SW480 (cell line): ENCODE measurements around the gene CD2BP2.
"Not testable (repeated sequence)": the region's sequence is repeated elsewhere in the genome, so short reads cannot be mapped to it uniquely, and the experiment has no call there.

Experiments
- DNase-seq: peaks from one replicate; pipeline ENCODE4 v3.0.0-alpha.2; 2016; ENCODE audit warnings: low spot score

The CD2BP2 gene

DNA sequence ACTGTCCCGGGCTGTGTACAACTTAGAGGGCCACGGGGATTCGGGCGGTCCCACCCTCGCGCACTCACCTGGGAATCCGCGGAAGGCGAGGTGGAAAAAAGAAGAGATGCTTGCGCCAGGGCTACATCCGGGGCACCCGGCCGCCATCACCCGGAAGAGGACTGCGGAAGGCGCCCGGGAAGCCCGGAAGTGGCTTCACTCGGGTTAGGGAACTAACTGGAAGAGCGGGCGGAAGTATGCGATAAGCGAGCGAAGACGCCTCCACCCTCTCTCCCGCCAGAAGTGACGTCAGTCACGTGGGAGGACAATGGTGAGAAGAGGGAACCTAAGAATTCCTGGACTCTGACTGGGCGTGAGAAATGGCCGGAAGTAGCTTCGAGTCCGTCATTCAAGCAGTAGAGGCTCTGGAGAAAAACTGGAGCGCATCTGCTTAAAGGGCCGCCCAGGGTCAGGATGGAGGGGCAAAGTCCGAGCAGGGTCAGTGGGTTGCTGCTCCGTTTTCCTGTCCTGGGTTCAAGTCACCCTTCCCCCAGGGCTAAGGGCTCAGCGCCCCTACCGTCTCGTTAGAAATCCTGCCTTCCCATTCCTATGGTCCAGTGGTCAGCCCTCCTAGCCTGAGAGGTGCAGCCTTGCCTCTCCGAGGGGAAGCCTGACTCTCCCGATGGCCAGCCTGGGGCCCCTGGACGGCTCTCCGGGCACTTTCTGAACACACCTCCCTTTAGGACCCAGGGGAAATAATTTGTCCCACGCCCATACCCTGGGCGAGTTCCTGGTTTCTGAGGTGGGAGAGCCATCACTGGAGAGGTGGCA lies at the start of gene CD2BP2:
Gene CD2BP2, minus strand, starts transcription at position 165 of the 810 bp plus-strand sequence. CDS start 627 bp downstream, outside the sequence.
- DNase-seq = peak; percentile 99

DNA sequence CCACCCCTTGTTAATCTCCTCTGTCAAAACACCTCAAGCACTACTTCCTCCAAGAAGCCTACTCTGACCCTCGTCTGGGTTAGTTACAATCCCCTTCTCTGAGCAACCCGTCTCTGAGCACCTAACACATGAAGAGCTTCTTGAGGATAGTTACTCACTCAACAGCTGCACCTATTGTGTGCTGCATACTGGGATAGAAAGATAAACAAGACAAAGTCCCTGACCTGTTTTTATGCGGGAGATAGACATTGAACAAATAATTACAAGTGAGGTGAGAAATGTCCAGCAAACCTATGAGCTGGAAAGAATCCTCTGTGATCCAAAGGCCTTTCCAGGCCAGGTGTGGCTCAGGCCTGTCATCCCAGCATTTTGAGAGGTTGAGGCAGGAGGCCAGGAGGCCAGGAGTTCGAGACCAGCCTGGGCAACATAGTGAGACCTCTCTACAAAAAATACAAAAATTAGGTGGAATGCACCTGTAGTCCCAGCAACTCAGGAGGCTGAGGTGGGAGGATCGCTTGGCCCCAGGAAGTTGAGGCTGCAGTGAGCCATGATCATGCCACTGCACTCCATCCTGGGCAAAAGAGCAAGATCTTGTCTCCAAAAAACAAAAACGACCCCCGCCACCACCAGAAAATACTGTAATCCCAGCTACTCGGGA lies 46.8 kb upstream of the CD2BP2 start:
- DNase-seq = no peak

DNA sequence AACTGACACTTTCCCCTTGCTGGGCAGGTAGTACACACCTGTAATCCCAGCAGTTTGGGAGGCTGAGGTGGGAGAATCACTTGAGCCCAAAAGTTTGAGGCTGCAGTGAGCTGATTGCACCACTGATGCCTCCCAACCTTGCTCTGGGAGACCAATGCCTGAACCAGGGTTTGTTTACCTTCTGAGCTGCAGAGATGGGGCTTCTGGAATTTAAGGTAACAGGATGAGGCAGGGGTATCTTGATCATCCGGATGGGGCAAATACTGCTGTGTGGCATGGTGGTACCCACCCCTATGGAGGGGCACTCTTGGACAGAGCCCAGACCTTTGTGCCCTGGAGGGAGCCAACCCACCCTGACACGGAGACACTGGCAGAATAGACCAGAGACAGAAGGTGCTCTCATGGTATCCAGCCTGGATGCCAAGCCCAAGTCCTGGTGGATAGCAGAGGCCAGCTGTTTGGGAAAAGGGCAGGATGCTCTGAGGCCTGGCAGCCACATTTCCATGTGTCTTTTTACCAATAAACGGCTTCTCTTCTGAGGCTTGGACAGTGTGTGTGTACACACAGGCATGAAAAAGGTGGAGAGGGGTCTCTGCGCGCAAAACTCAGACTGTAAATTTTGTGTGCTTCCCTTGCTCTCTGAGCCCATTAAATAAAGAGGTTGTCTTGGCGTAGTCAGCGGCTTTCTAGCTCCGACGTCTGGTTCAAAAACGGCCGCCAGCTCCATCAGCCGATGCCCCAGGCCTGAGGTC lies 44.5 kb upstream of the CD2BP2 start:
- DNase-seq = no peak

DNA sequence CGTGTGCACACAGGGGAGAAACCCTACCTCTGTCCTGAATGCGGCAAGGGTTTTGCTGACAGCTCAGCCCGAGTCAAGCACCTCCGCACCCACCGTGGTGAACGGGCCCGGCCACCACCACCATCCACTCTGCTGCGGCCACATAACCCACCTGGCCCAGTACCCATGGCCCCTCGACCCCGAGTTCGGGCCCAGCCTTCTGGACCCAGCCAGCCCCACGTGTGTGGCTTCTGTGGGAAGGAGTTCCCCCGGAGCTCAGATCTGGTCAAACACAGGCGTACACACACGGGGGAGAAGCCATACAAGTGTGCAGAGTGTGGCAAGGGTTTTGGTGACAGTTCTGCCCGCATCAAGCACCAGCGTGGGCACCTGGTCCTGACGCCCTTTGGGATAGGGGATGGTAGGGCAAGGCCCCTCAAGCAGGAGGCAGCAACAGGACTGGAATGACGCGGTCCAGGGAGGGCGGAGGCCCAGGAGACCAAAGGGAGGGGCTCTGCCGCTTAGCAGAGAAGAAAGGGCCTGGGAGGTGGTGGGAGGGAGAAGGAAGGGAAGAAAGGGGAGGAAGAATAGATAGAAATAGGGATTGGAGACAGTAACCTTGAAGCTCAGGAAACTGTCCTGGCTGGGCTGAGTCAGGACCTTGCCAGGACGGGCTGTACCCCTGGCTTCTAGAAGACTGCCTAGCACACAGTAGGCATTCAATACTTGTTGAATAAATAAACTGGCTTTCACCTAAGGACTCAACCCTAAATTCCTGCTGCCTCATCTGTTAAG lies 43.7 kb upstream of the CD2BP2 start:
- DNase-seq = no peak

DNA sequence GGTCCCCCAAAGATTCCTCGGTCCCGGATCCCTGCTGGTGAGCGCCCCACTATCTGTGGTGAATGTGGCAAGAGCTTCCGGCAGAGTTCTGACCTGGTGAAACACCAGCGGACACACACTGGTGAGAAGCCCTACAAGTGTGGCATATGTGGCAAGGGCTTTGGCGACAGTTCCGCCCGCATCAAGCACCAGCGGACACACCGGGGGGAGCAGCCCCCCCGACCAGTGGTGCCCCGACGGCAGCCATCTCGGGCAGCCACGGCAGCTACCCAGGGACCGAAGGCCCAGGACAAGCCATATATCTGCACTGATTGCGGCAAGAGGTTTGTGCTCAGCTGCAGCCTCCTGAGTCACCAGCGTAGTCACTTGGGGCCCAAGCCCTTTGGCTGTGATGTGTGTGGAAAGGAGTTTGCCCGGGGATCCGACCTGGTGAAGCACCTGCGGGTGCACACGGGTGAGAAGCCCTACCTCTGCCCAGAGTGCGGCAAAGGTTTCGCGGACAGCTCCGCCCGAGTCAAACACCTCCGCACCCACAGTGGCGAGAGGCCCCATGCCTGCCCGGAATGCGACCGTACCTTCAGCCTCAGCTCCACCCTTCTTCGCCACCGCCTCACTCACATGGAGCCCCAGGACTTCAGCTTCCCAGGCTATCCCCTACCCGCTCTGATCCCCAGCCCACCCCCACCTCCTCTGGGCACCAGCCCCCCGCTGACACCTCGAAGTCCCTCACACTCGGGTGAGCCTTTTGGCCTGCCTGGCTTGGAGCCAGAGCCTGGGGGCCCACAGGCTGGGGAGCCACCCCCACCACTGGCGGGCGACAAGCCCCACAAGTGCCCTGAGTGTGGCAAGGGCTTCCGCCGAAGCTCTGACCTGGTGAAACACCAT lies 42.9 kb upstream of the CD2BP2 start:
- DNase-seq = no peak

DNA sequence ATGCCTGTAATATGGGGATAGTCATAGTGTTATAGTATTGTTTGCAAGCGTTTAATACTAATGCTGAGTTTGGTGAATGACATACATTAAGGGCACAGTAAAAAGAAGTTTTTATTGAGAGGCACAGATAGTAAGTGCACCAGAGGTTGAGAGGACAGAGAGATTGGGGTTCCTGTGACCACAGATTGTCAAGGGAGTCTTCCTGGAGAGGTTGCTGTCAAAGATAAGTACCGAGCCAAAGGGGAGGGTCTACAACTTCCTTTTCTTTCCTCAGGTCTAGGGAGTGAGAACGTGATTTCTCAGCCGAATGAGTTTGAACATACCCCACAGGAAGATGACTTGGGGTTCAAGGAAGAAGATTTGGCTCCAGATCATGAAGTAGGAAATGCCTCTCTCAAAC lies 41.9 kb upstream of the CD2BP2 start:
- no peak for DNase-seq

DNA sequence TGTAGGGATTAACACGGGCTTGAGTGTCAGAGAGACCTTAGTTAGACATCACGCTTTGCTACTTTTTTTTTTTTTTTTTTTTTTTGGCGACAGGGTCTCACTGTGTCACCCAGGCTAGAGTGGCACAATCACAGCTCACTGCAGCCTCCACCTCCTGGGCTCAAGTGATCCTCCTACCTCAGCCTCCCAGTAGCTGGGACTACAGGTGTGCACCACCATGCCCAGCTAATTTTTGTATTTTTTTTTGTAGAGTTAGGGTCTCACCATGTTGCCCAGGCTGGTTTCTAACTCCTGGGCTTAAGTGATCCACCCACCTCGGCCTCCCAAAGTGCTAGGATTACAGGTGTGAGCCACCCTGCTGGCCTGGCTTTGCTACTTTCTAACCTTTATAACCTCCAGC lies 41.5 kb upstream of the CD2BP2 start:
- not testable (repeated sequence) for DNase-seq

DNA sequence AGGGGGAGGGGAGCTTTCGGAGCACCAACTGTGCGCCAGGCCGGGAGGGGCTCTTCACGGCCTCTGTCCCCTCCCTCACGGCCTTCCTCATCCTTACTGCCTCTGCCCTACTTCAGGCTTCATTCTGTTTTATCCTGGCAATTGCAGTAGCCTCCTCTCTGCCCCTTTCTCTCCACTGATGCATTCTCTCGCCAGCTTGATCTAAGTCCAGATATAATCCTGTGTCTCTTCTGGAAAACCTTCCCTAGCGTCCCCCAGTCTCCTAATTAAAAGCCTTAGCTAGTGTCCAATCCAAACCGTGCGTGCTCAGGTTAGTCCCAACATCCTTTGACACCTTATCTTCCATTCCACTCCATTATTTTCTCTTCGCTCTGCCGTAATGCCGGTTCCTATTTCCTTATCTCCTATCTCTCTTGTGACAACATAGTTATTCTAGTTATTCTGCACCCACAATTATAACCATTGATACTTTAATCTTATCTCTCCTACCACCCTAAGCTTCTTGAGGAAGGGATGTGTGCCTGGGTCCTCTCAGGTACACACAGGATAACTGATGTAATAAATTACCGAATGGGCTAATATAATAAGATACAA lies 41.0 kb upstream of the CD2BP2 start:
- no peak for DNase-seq

DNA sequence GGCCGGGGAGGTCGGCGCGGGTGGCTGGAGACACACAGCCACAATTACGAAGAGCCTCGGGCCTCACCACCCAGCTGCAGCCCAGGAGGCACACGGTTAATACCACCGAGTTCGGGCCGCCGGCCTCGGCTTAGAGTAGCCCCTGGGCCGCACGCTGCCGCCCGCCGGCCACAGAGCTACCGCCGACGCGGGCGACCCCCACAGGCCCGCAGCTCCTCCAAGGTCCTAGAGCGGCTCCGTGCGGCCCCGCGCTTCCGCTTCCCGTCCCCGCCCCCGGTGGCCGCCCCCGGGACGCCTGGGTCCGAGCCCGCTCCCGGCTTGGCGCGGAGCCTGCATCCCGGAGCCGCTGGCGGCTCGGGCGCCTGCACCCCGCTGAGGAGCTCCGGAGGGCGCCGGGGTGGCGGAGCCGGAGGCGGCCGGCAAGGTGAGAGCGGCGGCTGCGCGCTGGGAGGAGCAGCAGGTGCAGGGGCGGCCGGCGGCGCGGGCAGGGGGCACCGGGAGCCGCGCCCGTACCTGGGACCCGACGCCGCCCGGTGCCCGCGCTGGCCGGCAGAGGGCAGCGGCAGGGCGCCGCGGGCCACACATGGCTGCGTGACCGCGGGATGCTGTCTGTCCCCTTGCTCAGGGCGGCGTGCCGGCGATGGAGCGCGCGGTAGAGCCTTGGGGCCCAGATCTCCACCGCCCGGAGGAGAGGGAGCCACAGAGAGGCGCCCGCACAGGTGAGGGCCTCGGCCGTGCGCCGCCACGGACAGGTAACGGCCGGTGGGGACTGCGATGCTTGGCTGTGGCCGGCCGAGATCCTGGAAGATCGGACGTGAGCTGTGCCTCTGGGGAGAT lies 40.3 kb upstream of the CD2BP2 start, which contains the start of gene ZNF48:
Gene ZNF48, plus strand, starts transcription at position 266 of the 837 bp plus-strand sequence. Its CDS starts 375 bp downstream, at position 641.
- DNase-seq = peak; percentile 92

DNA sequence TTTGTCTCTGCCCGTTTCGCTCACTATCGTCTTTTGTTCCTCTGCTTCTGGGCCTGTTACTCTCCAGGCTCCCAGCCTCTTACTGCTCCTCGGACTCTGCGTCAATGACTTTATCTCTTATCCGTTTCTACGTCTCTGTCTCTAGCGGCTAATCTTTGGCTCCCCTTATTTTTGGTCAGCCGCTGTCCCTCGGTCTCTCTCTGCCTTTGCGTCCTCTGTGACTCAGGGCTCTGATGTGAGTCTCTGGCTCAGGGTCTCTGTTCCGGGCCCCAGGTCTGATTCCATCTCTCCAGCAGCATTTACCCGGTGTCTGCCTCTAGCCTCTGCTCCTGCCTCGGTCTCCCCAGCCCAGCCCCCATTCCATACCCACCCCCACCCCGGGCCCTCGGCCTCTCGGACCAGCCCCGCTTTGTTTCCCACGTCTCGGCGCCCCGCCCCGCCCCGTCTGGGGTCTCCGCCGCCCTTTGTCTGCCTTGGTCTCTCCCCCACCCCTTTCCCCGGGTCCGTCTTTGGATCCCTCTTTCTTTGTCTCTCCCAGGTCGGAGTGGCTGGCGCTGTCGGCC lies 39.6 kb upstream of the CD2BP2 start:
- DNase-seq = no peak

DNA sequence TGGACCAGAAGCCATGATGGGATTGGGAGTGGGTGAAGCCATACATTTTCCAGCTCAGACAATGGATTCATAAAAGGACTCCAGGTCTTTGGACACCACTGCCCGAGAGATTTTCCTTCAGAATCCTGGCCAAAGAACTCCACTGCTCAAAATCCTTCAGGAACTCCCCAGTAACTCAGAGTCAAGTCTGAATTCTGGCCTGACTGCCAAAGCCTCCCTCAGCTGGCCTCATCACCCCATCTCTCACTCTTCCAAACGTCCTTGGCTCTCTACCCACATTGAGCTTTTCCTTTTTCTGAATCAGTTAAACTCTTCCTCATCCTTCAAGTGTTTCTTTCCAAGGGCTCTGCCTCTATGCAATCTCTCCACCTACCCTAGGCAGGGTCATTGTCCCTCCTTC lies 28.4 kb upstream of the CD2BP2 start:
- no peak for DNase-seq

DNA sequence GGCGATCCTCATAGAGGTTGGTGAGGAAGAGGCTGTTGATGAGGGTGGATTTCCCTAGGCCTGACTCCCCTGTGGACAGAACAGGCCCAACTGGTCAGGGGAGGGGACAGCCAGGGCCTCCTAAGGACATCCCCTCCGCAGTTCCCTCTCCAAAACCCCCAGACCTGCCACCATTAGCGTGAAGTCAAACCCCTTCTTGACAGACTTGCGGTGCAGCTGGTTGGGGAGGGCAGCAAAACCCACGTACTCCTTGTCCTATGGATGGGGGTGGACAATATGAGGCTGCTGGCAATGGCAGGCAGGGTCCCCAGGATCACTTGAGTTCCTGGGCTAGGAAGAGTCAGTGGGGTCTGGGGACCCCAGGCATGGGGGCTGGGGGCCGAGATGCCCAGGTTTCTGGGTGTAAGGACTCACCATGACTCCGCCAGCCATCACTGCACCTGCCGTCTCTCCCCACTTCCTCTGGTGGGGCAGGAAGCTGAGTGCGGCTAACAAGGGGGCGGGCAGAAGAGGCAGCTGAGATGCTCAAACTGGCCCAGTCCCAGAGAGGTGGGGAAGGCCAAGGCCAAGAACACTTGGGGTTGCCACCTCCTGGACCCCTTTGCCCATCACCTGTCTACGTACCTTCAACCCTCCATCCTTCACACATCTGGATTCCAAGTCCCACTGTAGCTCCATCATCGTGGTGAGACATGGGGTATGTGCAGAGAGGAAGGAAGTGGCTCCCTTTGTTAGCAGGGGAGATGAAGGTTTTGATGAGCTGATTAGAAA lies 27.2 kb upstream of the CD2BP2 start, which contains the start of gene SEPTIN1:
Gene SEPTIN1, minus strand, starts transcription at position 451 of the 771 bp plus-strand sequence. Its CDS starts 19 bp downstream, at position 432.
- no peak for DNase-seq

DNA sequence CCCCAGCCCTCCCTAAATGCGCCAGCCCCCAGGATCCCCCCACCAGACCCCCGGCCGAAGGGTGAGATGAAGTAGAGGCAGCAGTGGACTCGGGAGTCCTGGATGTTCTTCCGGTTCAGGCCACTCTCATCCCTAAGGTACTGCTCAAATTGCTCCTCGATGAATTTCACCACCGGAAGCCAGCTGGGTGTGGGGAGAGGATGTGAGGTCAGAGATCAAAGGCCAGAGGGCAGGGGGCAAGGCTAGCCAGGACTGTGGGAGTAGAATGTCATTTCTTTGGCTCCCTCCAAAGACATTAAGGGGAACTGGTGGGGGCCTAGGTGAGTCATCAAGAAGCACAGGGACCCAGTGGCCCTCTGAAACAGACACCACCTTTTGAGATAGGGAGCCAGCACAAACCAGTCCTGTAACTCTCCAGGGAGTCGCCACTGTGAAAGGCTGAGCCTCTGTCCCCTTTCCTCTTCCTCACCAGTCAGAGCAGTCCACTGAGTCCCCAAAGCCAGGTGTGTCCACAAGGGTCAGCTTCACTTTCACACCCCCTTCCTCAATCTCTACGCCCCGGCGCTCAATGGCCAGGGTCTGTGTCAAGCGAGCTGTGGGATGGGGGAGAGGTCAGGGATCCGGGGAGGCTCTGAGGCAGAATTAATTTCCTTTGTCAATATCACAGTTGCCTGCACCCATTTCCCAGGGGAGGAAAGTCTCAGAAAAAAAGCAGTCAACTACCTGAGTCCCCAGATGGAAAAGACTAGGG lies 26.4 kb upstream of the CD2BP2 start:
- DNase-seq = no peak

DNA sequence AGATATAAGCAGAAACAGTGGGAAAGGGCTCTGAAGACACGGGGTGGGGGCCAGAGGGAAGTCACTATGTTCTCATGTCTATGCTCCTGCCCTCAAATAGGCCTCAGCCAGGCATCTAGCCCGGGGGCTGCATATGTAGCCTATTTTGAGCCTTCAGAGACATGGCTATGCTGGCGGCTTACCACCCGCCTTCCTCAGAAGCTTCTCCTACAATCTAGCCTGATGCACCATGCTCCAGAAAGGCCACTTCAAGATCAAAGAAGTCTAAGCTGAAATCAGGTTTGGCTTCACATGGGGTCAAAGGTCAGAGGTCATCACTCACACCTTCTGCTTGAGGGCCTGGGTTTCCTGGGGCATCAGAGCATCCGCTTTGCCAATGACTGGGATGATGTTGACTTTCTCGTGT lies 25.7 kb upstream of the CD2BP2 start:
- DNase-seq = no peak

DNA sequence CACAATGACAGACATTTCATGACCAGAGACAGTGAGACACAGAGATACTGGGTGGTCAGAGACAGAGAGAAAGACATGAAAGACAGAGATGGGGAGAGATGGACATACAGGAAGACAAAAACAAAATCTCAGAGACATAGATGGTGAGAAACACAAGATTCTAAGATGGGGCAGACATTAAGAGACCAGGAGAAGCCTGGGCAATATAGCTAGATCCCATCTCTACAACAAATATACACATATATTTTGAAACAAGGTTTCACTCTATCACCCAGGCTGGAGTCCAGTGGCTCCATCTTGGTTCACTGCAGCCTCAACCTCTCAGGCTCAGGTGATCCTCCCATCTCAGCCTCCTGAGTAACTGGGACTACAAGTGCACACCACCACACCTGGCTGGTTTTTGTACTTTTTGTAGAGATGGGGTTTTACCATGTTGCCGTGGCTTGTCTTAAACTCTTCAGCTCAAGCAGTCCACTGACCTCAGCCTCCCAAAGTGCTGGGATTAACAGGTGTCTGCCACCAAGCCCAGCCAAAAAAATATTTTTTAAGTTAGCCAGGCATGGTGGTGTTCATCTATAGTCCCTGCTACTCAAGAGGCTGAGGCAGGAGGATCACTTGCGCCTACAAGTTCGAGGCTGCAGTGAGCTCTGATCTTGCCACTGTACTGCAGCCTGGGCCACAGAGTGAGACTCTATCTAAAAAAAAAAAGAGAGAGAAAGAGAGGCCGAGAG lies 25.1 kb upstream of the CD2BP2 start:
- no peak for DNase-seq

DNA sequence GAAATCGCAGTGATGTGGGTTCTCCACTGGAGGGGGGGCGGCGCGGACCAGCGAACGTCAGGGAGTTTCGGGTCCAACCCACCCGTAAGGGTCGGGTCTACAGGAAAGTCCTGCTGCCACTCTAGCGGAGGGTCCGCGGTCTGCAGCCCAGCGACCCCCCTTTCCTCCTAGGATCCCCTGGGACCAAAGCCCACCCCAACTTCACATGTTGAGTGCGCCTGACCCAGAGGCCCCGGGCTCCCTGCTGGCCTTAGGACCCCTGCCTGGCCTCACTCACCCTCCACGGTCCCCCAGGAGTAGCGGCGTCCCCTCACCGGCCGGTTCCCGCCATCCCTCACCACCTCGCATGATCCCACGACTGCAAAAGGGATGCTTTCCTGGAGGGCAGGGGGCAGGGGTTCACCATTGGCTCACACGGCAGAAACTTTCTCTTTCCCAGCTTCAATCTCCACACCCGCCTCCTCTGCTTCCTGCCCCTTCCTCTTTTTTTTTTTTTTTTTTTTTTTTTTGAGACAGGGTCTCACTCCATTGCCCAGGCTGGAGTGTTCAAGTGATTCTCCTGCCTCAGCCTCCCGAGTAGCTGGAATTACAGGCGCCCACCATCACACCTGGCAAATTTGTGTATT lies 24.2 kb upstream of the CD2BP2 start:
- DNase-seq = no peak
